ENCODE results near the gene PNPLA6.

DNA sequence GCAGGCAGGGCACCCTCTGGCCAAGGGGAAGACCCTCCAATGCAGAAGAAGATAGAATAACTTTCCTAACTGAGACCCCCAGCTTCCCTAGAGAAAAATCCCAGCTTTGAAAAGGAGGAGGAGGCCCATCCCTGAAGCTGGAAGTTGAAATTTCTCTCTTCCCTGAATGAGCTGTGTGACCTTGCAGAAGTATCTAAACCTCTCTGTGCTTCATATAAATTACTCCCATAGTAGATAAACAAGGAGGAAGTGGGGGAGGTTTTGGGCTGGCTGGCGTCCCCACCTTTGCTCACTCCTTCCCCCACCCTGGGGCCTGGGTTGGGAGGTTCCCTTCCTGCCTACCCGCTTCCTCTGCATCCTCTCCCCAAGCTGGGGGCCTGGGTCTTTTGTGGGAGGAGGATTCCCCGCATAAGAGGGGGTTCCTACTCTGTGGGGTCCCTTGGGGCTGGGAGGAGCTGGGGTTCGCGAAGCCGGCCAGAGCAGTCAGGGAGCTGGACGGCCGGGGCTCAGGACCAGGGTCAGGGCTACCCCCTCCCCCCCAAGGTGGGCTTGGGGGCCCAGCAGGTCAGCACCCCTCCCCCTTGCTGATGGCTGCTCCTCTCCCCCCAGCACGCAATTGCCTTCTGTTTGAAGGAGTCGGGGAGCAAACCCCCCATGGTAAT, 71.8 kb downstream of the PNPLA6 start:
- no peak for TF ChIP-seq EZH2 (IDR thresholded peaks at IDR 0.05; ENCODE audit: low read depth)
- TF ChIP-seq, protein P1, sequence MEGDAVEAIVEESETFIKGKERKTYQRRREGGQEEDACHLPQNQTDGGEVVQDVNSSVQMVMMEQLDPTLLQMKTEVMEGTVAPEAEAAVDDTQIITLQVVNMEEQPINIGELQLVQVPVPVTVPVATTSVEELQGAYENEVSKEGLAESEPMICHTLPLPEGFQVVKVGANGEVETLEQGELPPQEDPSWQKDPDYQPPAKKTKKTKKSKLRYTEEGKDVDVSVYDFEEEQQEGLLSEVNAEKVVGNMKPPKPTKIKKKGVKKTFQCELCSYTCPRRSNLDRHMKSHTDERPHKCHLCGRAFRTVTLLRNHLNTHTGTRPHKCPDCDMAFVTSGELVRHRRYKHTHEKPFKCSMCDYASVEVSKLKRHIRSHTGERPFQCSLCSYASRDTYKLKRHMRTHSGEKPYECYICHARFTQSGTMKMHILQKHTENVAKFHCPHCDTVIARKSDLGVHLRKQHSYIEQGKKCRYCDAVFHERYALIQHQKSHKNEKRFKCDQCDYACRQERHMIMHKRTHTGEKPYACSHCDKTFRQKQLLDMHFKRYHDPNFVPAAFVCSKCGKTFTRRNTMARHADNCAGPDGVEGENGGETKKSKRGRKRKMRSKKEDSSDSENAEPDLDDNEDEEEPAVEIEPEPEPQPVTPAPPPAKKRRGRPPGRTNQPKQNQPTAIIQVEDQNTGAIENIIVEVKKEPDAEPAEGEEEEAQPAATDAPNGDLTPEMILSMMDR (conservative IDR thresholded peaks at IDR 0.05), result no peak

Measured in PC-9 (cell line).